ENCODE measurements around the gene DOC2A.
A peak's percentile ranks its signal among the peaks of the same experiment; 100 is the strongest.
"Not testable (repeated sequence)": the region's sequence is repeated elsewhere in the genome, so short reads cannot be mapped to it uniquely, and the experiment has no call there.

The DOC2A gene

GRCh38 chr16:29963021-29963743 lies 47.6 kb downstream of the DOC2A start:
- DNase-seq, result no peak

GRCh38 chr16:29962344-29962994 lies 48.4 kb downstream of the DOC2A start:
- DNase-seq, result no peak

GRCh38 chr16:29961479-29962343 lies 49.1 kb downstream of the DOC2A start, which contains the start of gene TMEM219:
Gene TMEM219, plus strand, starts transcription at chr16:29962079. Its CDS starts 1,065 bp downstream, at chr16:29963144.
- peak; percentile 85 for DNase-seq

- DNase-seq, result no peak
These were observed 49.7 kb downstream of the DOC2A start for GRCh38 chr16:29961127-29961478.

- DNase-seq, result not testable (repeated sequence)
These were observed 51.0 kb downstream of the DOC2A start for GRCh38 chr16:29959821-29960220.

- no peak for DNase-seq
These were observed 51.5 kb downstream of the DOC2A start for GRCh38 chr16:29959293-29959692.

- DNase-seq, result no peak
These were observed 52.1 kb downstream of the DOC2A start for GRCh38 chr16:29958756-29959155.

Data from NCI-H526 treated with DMSO at 0.1 percent for 48 hours (cell line).